Thyroid gland (tissue), 4 donors: ENCODE results near the gene SEMA4B.

ENCODE experiments used
- POLR2A ChIP-seq, 2 donors: fragments of 450-650 bp; IDR thresholded peaks; one replicate each; pipeline ENCODE4 v1.6.1; 2017; ENCODE audit warnings: antibody characterized with exemption in 2 of 2, mild to moderate bottlenecking in 2 of 2, moderate library complexity in 1 of 2
- TF ChIP-seq, protein P1 (sequence below), 6 experiments: fragments of 200-600 bp in 3 of 6; fragments of 450-650 bp in 3 of 6; sonication (generic) in 3 of 6; IDR thresholded peaks; one replicate each; pipeline ENCODE4 v1.5.1; 2016 to 2019; ENCODE audit warnings: antibody characterized with exemption in 6 of 6, mild to moderate bottlenecking in 2 of 6, inconsistent platforms in 1 of 6, moderate library complexity in 1 of 6

DNA sequence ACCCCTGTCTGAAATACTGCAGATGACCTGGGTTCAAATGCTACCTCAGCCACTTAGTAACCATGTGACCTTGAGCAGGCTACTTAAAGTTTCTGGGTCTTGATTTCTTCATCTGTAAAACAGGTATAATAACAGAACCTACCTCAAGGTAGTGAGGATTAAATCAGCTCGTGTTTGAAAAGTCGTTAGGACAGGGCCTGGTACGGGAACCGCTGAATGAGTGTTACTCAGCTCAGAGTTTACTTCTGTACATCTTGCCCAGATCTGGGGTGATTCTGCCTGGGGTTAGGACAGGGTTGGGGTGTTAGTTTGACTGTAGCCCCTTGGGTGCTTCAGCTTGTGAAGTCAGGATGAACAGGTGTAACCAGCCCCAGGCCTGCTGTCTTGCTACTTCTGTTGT, 1.8 kb downstream of the SEMA4B start:
- TF ChIP-seq POLR2A (IDR thresholded peaks at IDR 0.05), result no peak
- TF ChIP-seq, protein P1, sequence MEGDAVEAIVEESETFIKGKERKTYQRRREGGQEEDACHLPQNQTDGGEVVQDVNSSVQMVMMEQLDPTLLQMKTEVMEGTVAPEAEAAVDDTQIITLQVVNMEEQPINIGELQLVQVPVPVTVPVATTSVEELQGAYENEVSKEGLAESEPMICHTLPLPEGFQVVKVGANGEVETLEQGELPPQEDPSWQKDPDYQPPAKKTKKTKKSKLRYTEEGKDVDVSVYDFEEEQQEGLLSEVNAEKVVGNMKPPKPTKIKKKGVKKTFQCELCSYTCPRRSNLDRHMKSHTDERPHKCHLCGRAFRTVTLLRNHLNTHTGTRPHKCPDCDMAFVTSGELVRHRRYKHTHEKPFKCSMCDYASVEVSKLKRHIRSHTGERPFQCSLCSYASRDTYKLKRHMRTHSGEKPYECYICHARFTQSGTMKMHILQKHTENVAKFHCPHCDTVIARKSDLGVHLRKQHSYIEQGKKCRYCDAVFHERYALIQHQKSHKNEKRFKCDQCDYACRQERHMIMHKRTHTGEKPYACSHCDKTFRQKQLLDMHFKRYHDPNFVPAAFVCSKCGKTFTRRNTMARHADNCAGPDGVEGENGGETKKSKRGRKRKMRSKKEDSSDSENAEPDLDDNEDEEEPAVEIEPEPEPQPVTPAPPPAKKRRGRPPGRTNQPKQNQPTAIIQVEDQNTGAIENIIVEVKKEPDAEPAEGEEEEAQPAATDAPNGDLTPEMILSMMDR (IDR thresholded peaks at IDR 0.05), result no peak
